AG09309 (cell line): ENCODE results near the gene SCO1.
"Not testable (repeated sequence)": the region's sequence is repeated elsewhere in the genome, so short reads cannot be mapped to it uniquely, and the experiment has no call there.

Source experiments
- DNase-seq: peaks from one replicate; pipeline ENCODE4 v3.0.0-alpha.2; 2010; ENCODE audit warnings: low read depth
- H3K4me3 ChIP-seq: 2 replicates; pipeline ENCODE4 v1.5.1; 2011; ENCODE audit warnings: mild to moderate bottlenecking, low read depth, low read length, moderate library complexity; ENCODE audit not compliant: control insufficient read depth
- CTCF ChIP-seq: IDR thresholded peaks from 2 replicates; pipeline ENCODE4 v1.5.1; 2011; ENCODE audit warnings: mild to moderate bottlenecking, low read depth, low read length, inconsistent platforms; ENCODE audit not compliant: insufficient read depth, control insufficient read depth; ENCODE audit errors: missing control alignments

SCO1 gene

DNA sequence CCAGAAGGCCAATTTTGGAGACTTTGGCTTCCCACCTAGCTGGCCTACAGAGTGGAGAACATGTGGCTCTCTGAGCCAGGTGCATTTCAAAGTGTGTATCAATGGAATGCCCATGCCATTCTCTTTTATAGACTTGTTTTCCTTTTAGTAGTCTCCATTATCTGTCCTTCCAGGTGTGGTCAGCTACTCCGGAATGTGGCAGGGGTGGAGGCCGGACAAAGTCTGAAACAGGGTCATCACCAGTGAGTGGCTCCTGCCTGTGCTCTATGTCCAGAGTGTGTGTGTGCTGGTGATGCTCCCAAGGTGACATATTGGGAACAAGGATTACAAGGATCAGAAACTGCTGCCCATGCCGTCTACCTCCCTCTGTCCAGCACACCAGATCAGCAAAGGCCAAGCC lies 36.3 kb upstream of the SCO1 start:
- TF ChIP-seq CTCF = no peak
- DNase-seq = no peak
- H3K4me3 ChIP-seq = no peak overlapping the region

GRCh38 chr17:10732121-10732520 lies 34.8 kb upstream of the SCO1 start:
- DNase-seq, H3K4me3 ChIP-seq: not testable (repeated sequence)

DNA sequence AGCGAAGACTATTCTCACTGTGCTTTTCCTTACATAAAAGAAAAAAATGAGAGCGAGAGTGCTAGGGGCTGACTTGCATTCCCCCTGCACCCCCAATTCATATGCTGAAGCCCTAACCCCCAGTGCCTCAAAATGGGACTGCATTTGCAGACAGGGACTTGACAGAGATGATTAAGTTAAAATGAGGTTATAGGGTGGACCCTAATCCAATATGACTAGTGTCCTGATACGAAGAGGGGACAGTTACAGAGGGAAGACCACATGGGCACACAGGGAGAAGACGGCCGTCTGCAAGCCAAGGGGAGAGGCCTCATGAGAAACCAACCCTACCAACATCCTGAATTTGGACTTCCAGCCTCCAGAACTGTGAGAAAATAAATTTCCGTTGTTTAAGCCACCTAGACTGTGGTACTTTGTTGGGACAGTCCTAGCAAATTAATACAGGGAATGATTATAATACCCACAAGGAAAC lies 34.1 kb upstream of the SCO1 start:
- no peak overlapping the region for H3K4me3 ChIP-seq
- DNase-seq = no peak
- no peak for TF ChIP-seq CTCF

DNA sequence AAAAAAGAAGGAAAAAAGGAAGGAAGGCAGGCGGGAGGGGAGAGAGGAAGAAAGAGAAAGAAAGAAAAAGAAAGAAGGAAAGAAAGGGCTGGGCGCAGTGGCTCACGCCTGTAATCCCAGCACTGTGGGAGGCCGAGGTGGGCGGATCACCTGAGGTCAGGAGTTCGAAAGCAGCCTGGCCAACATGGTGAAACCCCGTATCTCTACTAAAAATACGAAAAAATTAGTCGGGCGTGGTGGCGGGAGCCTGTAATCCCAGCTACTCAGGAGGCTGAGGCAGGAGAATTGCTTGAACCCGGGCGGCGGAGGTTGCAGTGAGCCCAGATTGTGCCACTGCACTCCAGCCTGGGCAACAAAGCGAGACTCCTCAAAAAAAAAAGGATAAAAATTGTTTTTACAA lies 32.9 kb upstream of the SCO1 start:
- peak overlapping the region; percentile 57 for H3K4me3 ChIP-seq
- DNase-seq = not testable (repeated sequence)

GRCh38 chr17:10729334-10730193 lies 32.2 kb upstream of the SCO1 start, which contains the start of gene TMEM220:
TMEM220 (minus strand) TSS chr17:10730023; CDS start chr17:10729851, 172 bp downstream.
- peak within 1 kb of the TSS; percentile 57 for H3K4me3 ChIP-seq
- DNase-seq = no peak
- TF ChIP-seq CTCF = no peak

DNA sequence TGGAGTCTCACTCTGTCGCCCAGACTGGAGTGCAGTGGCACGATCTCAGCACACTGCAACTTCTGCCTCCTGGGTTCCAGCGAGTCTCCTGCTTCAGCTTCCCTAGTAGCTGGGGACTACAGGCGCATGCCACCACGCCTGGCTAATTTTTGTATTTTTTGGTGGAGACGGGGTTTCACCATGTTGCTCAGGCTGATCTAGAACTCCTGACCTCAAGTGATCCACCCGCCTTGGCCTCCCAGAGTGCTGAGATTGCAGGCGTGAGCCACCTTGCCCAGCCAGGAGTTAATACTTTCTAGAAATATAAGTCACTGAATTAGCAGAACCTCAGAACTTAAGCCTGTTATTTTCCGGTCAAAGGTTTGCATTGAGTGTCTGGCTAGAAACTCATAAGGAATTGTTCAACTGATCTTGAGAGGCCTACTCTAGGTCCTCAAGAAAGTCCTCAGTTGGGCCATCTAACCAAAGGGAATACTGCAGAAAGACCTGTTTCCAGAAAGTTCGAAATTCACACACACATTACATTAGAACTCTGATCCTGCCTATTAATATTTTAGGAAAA lies 31.1 kb upstream of the SCO1 start:
- no peak for DNase-seq
- no peak overlapping the region for H3K4me3 ChIP-seq
- no peak for TF ChIP-seq CTCF

DNA sequence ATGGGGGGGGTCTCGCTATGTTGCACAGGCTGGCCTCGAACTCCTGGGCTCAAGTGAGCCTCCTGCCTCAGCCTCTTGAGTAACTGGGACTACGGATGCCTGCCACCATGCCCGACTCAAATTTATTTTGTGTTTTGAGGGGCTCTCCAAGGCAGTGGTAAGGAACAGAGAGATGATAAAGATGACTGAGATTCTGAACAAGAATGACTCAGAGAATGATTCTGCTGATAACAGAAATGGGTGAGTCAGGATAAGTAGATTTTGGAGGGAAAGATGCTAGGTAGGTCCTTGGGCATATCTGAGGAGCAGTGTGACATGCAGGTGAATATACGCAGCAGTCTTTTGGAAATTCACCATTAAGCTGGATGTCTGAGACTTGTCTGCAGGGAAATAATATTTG lies 29.9 kb upstream of the SCO1 start:
- TF ChIP-seq CTCF = no peak

More for the DNA sequence above, 29.9 kb upstream of the SCO1 start:
- DNase-seq = no peak
- H3K4me3 ChIP-seq = no peak overlapping the region
